ENCODE data around the gene SLC25A45.

DNA sequence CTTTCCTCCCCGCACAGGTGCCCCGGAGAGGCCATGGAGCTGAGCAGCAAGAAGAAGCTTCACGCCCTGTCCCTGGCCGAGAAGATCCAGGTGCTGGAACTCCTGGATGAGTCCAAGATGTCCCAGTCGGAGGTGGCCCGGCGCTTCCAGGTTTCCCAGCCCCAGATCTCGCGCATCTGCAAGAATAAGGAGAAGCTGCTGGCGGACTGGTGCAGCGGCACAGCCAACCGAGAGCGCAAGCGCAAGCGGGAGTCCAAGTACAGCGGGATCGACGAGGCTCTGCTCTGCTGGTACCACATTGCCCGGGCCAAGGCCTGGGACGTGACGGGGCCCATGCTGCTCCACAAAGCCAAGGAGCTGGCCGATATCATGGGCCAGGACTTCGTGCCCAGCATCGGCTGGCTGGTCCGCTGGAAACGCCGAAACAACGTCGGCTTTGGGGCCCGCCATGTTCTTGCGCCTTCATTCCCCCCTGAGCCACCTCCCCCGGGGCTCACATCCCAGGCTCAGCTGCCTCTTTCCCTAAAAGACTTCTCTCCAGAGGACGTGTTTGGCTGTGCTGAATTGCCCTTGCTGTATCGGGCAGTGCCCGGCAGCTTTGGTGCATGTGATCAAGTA, 26.6 kb downstream of the SLC25A45 start:
- TF ChIP-seq, protein P1, sequence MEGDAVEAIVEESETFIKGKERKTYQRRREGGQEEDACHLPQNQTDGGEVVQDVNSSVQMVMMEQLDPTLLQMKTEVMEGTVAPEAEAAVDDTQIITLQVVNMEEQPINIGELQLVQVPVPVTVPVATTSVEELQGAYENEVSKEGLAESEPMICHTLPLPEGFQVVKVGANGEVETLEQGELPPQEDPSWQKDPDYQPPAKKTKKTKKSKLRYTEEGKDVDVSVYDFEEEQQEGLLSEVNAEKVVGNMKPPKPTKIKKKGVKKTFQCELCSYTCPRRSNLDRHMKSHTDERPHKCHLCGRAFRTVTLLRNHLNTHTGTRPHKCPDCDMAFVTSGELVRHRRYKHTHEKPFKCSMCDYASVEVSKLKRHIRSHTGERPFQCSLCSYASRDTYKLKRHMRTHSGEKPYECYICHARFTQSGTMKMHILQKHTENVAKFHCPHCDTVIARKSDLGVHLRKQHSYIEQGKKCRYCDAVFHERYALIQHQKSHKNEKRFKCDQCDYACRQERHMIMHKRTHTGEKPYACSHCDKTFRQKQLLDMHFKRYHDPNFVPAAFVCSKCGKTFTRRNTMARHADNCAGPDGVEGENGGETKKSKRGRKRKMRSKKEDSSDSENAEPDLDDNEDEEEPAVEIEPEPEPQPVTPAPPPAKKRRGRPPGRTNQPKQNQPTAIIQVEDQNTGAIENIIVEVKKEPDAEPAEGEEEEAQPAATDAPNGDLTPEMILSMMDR (IDR thresholded peaks at IDR 0.05; ENCODE audit: insufficient read depth, low read depth, low read length) = no peak
- TF ChIP-seq EZH2 (IDR thresholded peaks at IDR 0.05; ENCODE audit: insufficient read depth, low read length) = peak; percentile 70
